GM23248 (cell line): ENCODE data around the gene BAIAP2.
"Not testable (repeated sequence)": the region's sequence is repeated elsewhere in the genome, so short reads cannot be mapped to it uniquely, and the experiment has no call there.

ENCODE experiments used
- EZH2 ChIP-seq: fragments of 200-600 bp; sonication (generic); IDR thresholded peaks from 2 replicates; pipeline ENCODE4 v1.6.1; 2018; ENCODE audit warnings: antibody characterized with exemption, mild to moderate bottlenecking; ENCODE audit not compliant: insufficient read depth, poor library complexity, severe bottlenecking
- EZH2phosphoT487 ChIP-seq: fragments of 200-600 bp; sonication (generic); IDR thresholded peaks from 2 replicates; pipeline ENCODE4 v1.6.1; 2018; ENCODE audit warnings: antibody characterized with exemption, moderate library complexity, mild to moderate bottlenecking, low read depth; ENCODE audit not compliant: insufficient read depth

- TF ChIP-seq EZH2, EZH2phosphoT487: not testable (repeated sequence)
These were observed 43.3 kb downstream of the BAIAP2 start for GRCh38 chr17:81078026-81078913.
